Measurements from ENCODE around the gene FRAT2. TPM values are rescaled to one million over a fixed set of nuclear protein-coding genes. Genes with fewer than 3 reads are reported as not detected.

FRAT2 gene
- total and polyA plus RNA-seq, 10 of the 15 experiments (the other 5 are each of a cell fraction or from before 2014, with no cell fraction given), result 0.69 to 5.9 (median 3.8) TPM

DNA sequence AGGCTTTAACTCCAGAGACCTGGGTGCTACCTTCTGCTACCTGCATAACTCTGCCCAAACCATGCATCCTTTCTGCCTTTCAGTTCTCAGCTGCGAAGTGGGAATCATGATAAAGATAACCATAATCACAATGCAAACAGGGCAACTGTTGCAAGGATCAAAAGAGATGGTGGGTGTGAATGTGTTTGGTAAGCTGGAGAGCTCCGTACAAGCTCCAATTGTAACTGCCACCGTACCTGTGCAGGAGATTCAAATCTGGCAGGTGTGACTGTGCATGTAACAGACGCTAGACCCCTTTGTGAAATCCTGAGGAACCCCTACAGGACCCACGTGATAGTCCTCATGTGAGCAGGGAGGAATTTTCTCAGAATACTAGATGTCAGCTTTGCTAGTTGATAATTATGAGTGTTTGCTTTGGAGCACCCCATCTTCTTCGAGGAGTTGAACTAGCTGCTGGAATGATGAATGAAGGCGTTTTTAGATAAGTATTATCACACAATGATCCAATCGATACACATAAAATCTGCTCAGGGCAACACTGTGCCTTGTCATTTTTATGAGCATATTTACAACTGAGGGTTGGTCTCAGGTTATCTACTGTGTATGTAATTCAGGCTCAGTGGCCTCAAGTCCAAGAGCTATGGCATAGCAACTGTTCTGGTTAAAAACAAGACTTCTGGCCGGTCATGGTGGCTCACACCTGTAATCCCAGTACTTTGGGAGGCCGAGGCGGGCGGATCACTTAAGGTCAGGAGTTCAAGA, 15.4 kb upstream of the FRAT2 start:
- FAIRE-seq (no peak), ATAC-seq (no peak), DNase-seq (ENCODE audit: low read depth, low spot score) (no peak)
- TF ChIP-seq, protein P1, sequence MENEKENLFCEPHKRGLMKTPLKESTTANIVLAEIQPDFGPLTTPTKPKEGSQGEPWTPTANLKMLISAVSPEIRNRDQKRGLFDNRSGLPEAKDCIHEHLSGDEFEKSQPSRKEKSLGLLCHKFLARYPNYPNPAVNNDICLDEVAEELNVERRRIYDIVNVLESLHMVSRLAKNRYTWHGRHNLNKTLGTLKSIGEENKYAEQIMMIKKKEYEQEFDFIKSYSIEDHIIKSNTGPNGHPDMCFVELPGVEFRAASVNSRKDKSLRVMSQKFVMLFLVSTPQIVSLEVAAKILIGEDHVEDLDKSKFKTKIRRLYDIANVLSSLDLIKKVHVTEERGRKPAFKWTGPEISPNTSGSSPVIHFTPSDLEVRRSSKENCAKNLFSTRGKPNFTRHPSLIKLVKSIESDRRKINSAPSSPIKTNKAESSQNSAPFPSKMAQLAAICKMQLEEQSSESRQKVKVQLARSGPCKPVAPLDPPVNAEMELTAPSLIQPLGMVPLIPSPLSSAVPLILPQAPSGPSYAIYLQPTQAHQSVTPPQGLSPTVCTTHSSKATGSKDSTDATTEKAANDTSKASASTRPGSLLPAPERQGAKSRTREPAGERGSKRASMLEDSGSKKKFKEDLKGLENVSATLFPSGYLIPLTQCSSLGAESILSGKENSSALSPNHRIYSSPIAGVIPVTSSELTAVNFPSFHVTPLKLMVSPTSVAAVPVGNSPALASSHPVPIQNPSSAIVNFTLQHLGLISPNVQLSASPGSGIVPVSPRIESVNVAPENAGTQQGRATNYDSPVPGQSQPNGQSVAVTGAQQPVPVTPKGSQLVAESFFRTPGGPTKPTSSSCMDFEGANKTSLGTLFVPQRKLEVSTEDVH (IDR thresholded peaks at IDR 0.05; ENCODE audit: low read depth, partially characterized antibody), result no peak
- TF ChIP-seq ESRRA (IDR thresholded peaks at IDR 0.05; ENCODE audit: low read length) (no peak), SMARCA5 (IDR thresholded peaks at IDR 0.05) (no peak), ZNF622 (IDR thresholded peaks at IDR 0.05) (no peak), HDGF (IDR thresholded peaks at IDR 0.05) (no peak), CHD4 (IDR thresholded peaks at IDR 0.05) (no peak)
- Histone ChIP-seq H3K4me3 (no peak overlapping the region), H4K20me1 (ENCODE audit: control insufficient read depth, insufficient read depth) (no peaks in the 10 kb centered on the region), H3K27ac (ENCODE audit: control insufficient read depth, insufficient read depth) (no peak overlapping the region), H3K9ac (ENCODE audit: control insufficient read depth, insufficient read depth, low read length) (no peak overlapping the region), H3K9me3 (replicated peaks; ENCODE audit: control insufficient read depth, insufficient read depth, low read length) (no peaks in the 10 kb centered on the region), H2AFZ (ENCODE audit: control insufficient read depth, low read depth, low read length) (no peak overlapping the region), H3K36me3 (ENCODE audit: control insufficient read depth in 2 of 2, insufficient read depth in 2 of 2, low read length in 1 of 2) (peaks cover 2% of the 10 kb centered on the region in 2 experiments; a peak in 1 of 4 replicates), H3K27me3 (replicated peaks in 1 of 2; ENCODE audit: control insufficient read depth in 2 of 2, insufficient read depth in 2 of 2, low read length in 1 of 2) (no peaks in the 10 kb centered on the region), H3K4me2 (ENCODE audit: control insufficient read depth, insufficient read depth) (no peak overlapping the region), H3K4me1 (ENCODE audit: control insufficient read depth, insufficient read depth, low read length) (no peaks in the 10 kb centered on the region), H3K79me2 (ENCODE audit: control insufficient read depth, insufficient read depth, low read length) (no peaks in the 10 kb centered on the region)
- ChIA-PET CTCF (no interaction called here), POLR2A (no interaction called here), SMC1A (ENCODE audit: uncharacterized antibody, unreplicated experiment) (interaction anchor here (0.9 to 1.5 kb wide), 2 partner anchors 71 to 123 kb away, joined by 3 read pairs; no protein-coding TSS in a partner anchor), RAD21 (ENCODE audit: unreplicated experiment) (no interaction called here)
- intact Hi-C loops (cut with micrococcal nuclease; ENCODE audit: unreplicated experiment), result no loop called here
- in situ Hi-C loops (cut with MboI), result no loop called here
- 96% methylated on average over 12 of the region's 12 CpGs for WGBS (ENCODE audit: insufficient coverage, insufficient replicate concordance, low lambda C conversion rate, missing lambda C conversion rate)
- no TSS peak for BruUV-seq (replicated peaks)
